Measurements from ENCODE around the gene SULF2.

GRCh38 chr20:47795214-47795907, 10.1 kb upstream of the SULF2 start:
- TF ChIP-seq, protein P1, sequence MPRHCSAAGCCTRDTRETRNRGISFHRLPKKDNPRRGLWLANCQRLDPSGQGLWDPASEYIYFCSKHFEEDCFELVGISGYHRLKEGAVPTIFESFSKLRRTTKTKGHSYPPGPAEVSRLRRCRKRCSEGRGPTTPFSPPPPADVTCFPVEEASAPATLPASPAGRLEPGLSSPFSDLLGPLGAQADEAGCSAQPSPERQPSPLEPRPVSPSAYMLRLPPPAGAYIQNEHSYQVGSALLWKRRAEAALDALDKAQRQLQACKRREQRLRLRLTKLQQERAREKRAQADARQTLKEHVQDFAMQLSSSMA (CRISPR knock-in tag; IDR thresholded peaks at IDR 0.05), result no peak
- TF ChIP-seq, protein P2, sequence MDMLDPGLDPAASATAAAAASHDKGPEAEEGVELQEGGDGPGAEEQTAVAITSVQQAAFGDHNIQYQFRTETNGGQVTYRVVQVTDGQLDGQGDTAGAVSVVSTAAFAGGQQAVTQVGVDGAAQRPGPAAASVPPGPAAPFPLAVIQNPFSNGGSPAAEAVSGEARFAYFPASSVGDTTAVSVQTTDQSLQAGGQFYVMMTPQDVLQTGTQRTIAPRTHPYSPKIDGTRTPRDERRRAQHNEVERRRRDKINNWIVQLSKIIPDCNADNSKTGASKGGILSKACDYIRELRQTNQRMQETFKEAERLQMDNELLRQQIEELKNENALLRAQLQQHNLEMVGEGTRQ (CRISPR knock-in tag; IDR thresholded peaks at IDR 0.05), result no peak
- TF ChIP-seq SFPQ (IDR thresholded peaks at IDR 0.05; ENCODE audit: low read depth, low read length) (no peak), RFX7 (CRISPR knock-in tag; IDR thresholded peaks at IDR 0.05) (no peak), KLF10 (CRISPR knock-in tag; IDR thresholded peaks at IDR 0.05) (no peak), MLLT1 (IDR thresholded peaks at IDR 0.05) (no peak), JUNB (CRISPR knock-in tag; conservative IDR thresholded peaks at IDR 0.05) (no peak), SMARCA4 (IDR thresholded peaks at IDR 0.05) (no peak), RBM14 (IDR thresholded peaks at IDR 0.05; ENCODE audit: borderline replicate concordance, insufficient read depth, low read depth, low read length) (no peak), CTCF (IDR thresholded peaks at IDR 0.05 in 2 of 3, conservative IDR thresholded peaks at IDR 0.05 in 1 of 3; ENCODE audit: insufficient read depth in 2 of 3, low read depth in 1 of 3, low read length in 3 of 3) (no peak), RAD51 (IDR thresholded peaks at IDR 0.05; ENCODE audit: borderline replicate concordance, low read depth) (no peak), BRCA1 (IDR thresholded peaks at IDR 0.05) (no peak), BRCA1 (CRISPR knock-in tag; IDR thresholded peaks at IDR 0.05) (no peak), POLR2AphosphoS5 (IDR thresholded peaks at IDR 0.05; ENCODE audit: control insufficient read depth, insufficient read depth, low read depth, low read length) (no peak)
- TF ChIP-seq, protein P3, sequence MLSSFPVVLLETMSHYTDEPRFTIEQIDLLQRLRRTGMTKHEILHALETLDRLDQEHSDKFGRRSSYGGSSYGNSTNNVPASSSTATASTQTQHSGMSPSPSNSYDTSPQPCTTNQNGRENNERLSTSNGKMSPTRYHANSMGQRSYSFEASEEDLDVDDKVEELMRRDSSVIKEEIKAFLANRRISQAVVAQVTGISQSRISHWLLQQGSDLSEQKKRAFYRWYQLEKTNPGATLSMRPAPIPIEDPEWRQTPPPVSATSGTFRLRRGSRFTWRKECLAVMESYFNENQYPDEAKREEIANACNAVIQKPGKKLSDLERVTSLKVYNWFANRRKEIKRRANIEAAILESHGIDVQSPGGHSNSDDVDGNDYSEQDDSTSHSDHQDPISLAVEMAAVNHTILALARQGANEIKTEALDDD (IDR thresholded peaks at IDR 0.05), result no peak
